ENCODE data around the gene PDLIM3. TPM values are rescaled to one million over a fixed set of nuclear protein-coding genes. Genes with fewer than 3 reads are reported as not detected.

Gene PDLIM3
- total RNA-seq, 1 donor from 2014 or later = 18.4 TPM

- H3K27ac ChIP-seq = no peak overlapping the region
- no peaks in the 10 kb centered on the region for H3K9me3 ChIP-seq
- peaks cover 13% of the 10 kb centered on the region for H3K4me1 ChIP-seq
- ATAC-seq (no peak), DNase-seq (no peak)
- H3K4me3 ChIP-seq = no peak overlapping the region
- no peaks in the 10 kb centered on the region for H3K36me3 ChIP-seq
- no peaks in the 10 kb centered on the region for H3K27me3 ChIP-seq (ENCODE audit: low read depth)
- intact Hi-C loops (cut with DNase I) = no loop called here
- no peak for TF ChIP-seq CTCF (IDR thresholded peaks at IDR 0.05)
Measured at GRCh38 chr4:185510806-185511205, 24.5 kb downstream of the PDLIM3 start.

GRCh38 chr4:185508181-185508580 is 27.1 kb downstream of the PDLIM3 start:
- no peaks in the 10 kb centered on the region for H3K27me3 ChIP-seq (ENCODE audit: low read depth)
- no peak overlapping the region for H3K4me3 ChIP-seq
- peaks cover 1% of the 10 kb centered on the region for H3K4me1 ChIP-seq
- H3K9me3 ChIP-seq = no peaks in the 10 kb centered on the region
- ATAC-seq = peak; percentile 51 to 72
- H3K27ac ChIP-seq = no peak overlapping the region
- TF ChIP-seq CTCF (IDR thresholded peaks at IDR 0.05) = no peak
- no peak for DNase-seq
- H3K36me3 ChIP-seq = peaks cover 4% of the 10 kb centered on the region
- intact Hi-C loops (cut with DNase I) = no loop called here

- no peaks in the 10 kb centered on the region for H3K4me1 ChIP-seq
- DNase-seq = no peak
- H3K9me3 ChIP-seq = no peaks in the 10 kb centered on the region
- ATAC-seq = no peak
- no peak for TF ChIP-seq CTCF (IDR thresholded peaks at IDR 0.05)
- peaks cover 4% of the 10 kb centered on the region for H3K36me3 ChIP-seq
- H3K27me3 ChIP-seq (ENCODE audit: low read depth) = no peaks in the 10 kb centered on the region
- no peak overlapping the region for H3K27ac ChIP-seq
- no peak overlapping the region for H3K4me3 ChIP-seq
- intact Hi-C loops (cut with DNase I) = no loop called here
Measured at GRCh38 chr4:185506422-185506821, 28.9 kb downstream of the PDLIM3 start.

- H3K27ac ChIP-seq = peak overlapping the region; percentile 62
- DNase-seq = peak; percentile 65
- H3K9me3 ChIP-seq = peaks cover 5% of the 10 kb centered on the region
- TF ChIP-seq CTCF (IDR thresholded peaks at IDR 0.05) = no peak
- peak; percentile 51 to 72 for ATAC-seq
- intact Hi-C loops (cut with DNase I) = no loop called here
- H3K36me3 ChIP-seq = peaks cover 4% of the 10 kb centered on the region
- H3K4me1 ChIP-seq = no peaks in the 10 kb centered on the region
- no peaks in the 10 kb centered on the region for H3K27me3 ChIP-seq (ENCODE audit: low read depth)
- no peak overlapping the region for H3K4me3 ChIP-seq
Measured at GRCh38 chr4:185504098-185505047, 30.9 kb downstream of the PDLIM3 start.

GRCh38 chr4:185502386-185502785 is 32.9 kb downstream of the PDLIM3 start:
- no peak for ATAC-seq

More at GRCh38 chr4:185502386-185502785, 32.9 kb downstream of the PDLIM3 start:
- intact Hi-C loops (cut with DNase I) = no loop called here
- Histone ChIP-seq H3K9me3 (peaks cover 5% of the 10 kb centered on the region), H3K27me3 (ENCODE audit: low read depth) (no peaks in the 10 kb centered on the region), H3K36me3 (peaks cover 4% of the 10 kb centered on the region), H3K4me3 (no peak overlapping the region), H3K4me1 (no peaks in the 10 kb centered on the region), H3K27ac (no peak overlapping the region)
- no peak for TF ChIP-seq CTCF (IDR thresholded peaks at IDR 0.05)
- DNase-seq = no peak
